HUES6 (cell line): ENCODE results near the gene ITGB6.
"Not testable (repeated sequence)": the region's sequence is repeated elsewhere in the genome, so short reads cannot be mapped to it uniquely, and the experiment has no call there.

ENCODE experiments used
- H3K27ac ChIP-seq: 2 replicates; pipeline ENCODE4 v1.7.0; 2013; ENCODE audit warnings: low read depth, mild to moderate bottlenecking, low read length, inconsistent platforms
- H3K27me3 ChIP-seq: 2 replicates; pipeline ENCODE4 v1.6.1; 2013; ENCODE audit warnings: low read length; ENCODE audit not compliant: control insufficient read depth, insufficient read depth
- H3K36me3 ChIP-seq: 2 replicates; pipeline ENCODE4 v1.6.1; 2013; ENCODE audit warnings: low read length; ENCODE audit not compliant: control insufficient read depth, insufficient read depth
- H3K4me1 ChIP-seq: 2 replicates; pipeline ENCODE4 v1.6.1; 2013; ENCODE audit warnings: low read length; ENCODE audit not compliant: control insufficient read depth, insufficient read depth
- H3K4me3 ChIP-seq: 2 replicates; pipeline ENCODE4 v1.5.1; 2013; ENCODE audit warnings: low read depth, low read length
- H3K9ac ChIP-seq: one replicate; pipeline ENCODE4 v1.6.1; 2013; ENCODE audit warnings: mild to moderate bottlenecking, low read length
- H3K9me3 ChIP-seq: 2 replicates; pipeline ENCODE4 v1.6.1; 2013; ENCODE audit warnings: low read depth, low read length; ENCODE audit not compliant: control insufficient read depth, insufficient read depth

Gene ITGB6

GRCh38 chr2:160156665-160157064 lies 43.4 kb downstream of the ITGB6 start:
- H3K4me1 ChIP-seq: peaks cover 12% of the 10 kb centered on the region; the same call in 1 of the 2 replicates
- H3K27ac ChIP-seq: no peak overlapping the region
- no peaks in the 10 kb centered on the region for H3K9me3 ChIP-seq
- H3K27me3 ChIP-seq: no peaks in the 10 kb centered on the region
- H3K9ac ChIP-seq: no peak overlapping the region
- H3K36me3 ChIP-seq: no peaks in the 10 kb centered on the region
- no peak overlapping the region for H3K4me3 ChIP-seq

GRCh38 chr2:160156100-160156499 lies 44.0 kb downstream of the ITGB6 start:
- no peak overlapping the region for H3K4me3 ChIP-seq
- no peaks in the 10 kb centered on the region for H3K27me3 ChIP-seq
- H3K4me1 ChIP-seq: peaks cover 12% of the 10 kb centered on the region; the same call in 1 of the 2 replicates
- no peaks in the 10 kb centered on the region for H3K36me3 ChIP-seq
- no peaks in the 10 kb centered on the region for H3K9me3 ChIP-seq
- H3K27ac ChIP-seq: no peak overlapping the region
- no peak overlapping the region for H3K9ac ChIP-seq

GRCh38 chr2:160148419-160148818 lies 51.7 kb downstream of the ITGB6 start:
- H3K36me3 ChIP-seq, H3K27ac ChIP-seq, H3K4me1 ChIP-seq, H3K9ac ChIP-seq, H3K4me3 ChIP-seq, H3K9me3 ChIP-seq, H3K27me3 ChIP-seq: not testable (repeated sequence)

- Histone ChIP-seq H3K9ac (no peak overlapping the region), H3K27ac (no peak overlapping the region), H3K9me3 (no peaks in the 10 kb centered on the region), H3K4me3 (no peak overlapping the region), H3K4me1 (peaks cover 8% of the 10 kb centered on the region; the same call in 1 of the 2 replicates), H3K27me3 (no peaks in the 10 kb centered on the region), H3K36me3 (no peaks in the 10 kb centered on the region)
Observed at GRCh38 chr2:160145471-160145870, 54.6 kb downstream of the ITGB6 start.

DNA sequence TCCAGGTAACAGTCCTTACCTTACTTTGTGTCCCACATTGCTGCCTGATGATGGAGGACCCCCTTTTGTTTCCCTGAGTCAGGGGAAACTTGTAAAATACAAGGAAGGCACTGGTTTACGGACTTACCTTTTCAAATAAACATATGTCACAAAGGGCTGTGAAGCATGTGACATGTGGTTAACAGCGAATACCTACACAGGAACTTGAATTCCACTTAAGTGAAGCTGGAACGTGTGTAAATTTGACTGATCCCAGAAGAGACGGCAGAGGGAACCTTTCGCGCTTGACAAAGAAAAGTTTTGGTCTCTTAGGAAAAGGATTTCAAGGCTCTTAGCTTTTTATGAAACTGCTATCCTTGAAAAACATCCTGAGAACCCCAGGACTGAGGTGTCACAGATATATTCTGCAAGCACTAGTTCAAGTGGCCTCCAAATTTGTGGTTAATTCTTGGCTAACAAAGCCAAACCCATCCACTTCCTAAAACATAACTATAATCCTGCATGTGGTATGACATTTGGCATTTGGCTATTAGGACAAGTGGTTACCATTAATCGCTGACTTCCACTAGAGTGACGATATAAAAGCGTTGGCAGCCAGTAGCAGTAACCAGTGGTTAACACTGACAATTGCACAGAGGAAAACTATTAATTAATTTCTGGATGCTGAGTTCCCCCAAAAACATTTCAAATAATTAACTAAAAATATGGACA lies 55.6 kb downstream of the ITGB6 start:
- no peak overlapping the region for H3K27ac ChIP-seq

DNA sequence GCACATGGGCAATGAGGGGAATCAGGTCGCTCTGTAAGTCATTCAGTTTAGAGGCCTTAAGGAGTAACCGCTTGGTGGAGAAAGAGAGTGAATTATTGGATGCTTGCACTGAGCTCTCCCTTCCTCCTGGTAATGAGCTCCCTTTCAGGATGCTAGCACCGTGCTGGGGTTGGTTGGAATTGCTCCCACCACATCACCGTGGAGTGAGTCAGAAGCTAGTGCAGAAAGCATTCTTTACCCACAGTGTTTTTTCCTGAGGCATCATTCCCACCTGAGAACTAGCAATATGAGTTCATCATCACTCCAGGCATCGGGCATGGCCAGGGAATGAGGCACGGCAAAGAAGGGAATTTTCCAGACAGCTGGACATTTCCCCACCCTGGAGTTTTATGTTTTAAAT lies 57.6 kb downstream of the ITGB6 start:
- H3K9ac ChIP-seq: no peak overlapping the region
- no peaks in the 10 kb centered on the region for H3K9me3 ChIP-seq
- H3K27me3 ChIP-seq: no peaks in the 10 kb centered on the region
- H3K4me3 ChIP-seq: no peak overlapping the region
- no peaks in the 10 kb centered on the region for H3K36me3 ChIP-seq
- H3K27ac ChIP-seq: no peak overlapping the region
- H3K4me1 ChIP-seq: no peaks in the 10 kb centered on the region

More for the DNA sequence above, 55.6 kb downstream of the ITGB6 start:
- no peaks in the 10 kb centered on the region for H3K36me3 ChIP-seq
- H3K9ac ChIP-seq: no peak overlapping the region
- no peak overlapping the region for H3K4me3 ChIP-seq
- no peaks in the 10 kb centered on the region for H3K9me3 ChIP-seq
- no peaks in the 10 kb centered on the region for H3K27me3 ChIP-seq
- H3K4me1 ChIP-seq: peaks cover 8% of the 10 kb centered on the region; the same call in 1 of the 2 replicates

DNA sequence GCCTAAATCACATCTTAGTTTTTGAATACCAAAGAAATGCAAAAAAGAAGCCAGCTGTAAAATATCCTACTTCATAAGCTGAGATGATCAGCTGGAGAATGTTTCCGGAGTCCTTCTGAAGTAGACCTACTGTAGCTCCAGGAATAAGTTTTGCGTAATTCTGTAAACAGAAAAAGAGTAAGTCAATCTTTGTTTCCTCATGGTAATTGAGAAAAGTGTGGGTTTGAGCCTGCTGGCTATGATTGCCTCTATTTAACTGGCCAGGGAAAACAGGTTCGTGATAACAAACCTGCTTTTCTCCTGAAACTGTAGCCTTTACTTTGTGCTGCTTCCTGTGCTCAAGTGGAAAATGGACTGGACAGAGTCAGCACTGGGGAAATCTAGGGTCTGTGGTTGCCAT lies 58.2 kb downstream of the ITGB6 start:
- no peaks in the 10 kb centered on the region for H3K4me1 ChIP-seq
- H3K9ac ChIP-seq: no peak overlapping the region
- H3K36me3 ChIP-seq: no peaks in the 10 kb centered on the region
- no peaks in the 10 kb centered on the region for H3K9me3 ChIP-seq
- H3K27me3 ChIP-seq: no peaks in the 10 kb centered on the region
- no peak overlapping the region for H3K4me3 ChIP-seq
- H3K27ac ChIP-seq: no peak overlapping the region

- Histone ChIP-seq H3K27ac (no peak overlapping the region), H3K9me3 (no peaks in the 10 kb centered on the region), H3K9ac (no peak overlapping the region), H3K27me3 (no peaks in the 10 kb centered on the region), H3K36me3 (no peaks in the 10 kb centered on the region), H3K4me3 (no peak overlapping the region), H3K4me1 (no peaks in the 10 kb centered on the region)
Observed at GRCh38 chr2:160141419-160141818, 58.7 kb downstream of the ITGB6 start.

DNA sequence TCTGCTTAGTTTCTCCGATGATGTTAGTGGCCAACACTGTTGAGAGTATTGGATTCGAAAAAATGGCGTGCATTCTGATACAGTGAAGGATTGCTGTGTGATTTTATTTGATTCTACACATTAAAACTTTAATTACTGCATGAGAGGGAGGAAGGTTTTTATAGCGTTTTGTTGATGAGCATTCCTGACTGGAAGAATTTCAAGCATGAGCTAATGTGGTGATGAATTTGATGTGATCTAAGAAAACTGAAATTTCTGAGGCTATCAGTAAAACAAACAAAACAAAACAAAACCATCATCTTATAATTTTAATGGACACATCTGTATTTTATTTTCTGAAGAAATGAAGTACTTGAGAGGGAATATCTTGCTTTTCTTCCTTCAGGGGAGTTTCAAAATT lies 59.6 kb downstream of the ITGB6 start:
- Histone ChIP-seq H3K27me3 (no peaks in the 10 kb centered on the region), H3K4me1 (no peaks in the 10 kb centered on the region), H3K27ac (no peak overlapping the region), H3K9me3 (no peaks in the 10 kb centered on the region), H3K36me3 (no peaks in the 10 kb centered on the region), H3K4me3 (no peak overlapping the region), H3K9ac (no peak overlapping the region)

DNA sequence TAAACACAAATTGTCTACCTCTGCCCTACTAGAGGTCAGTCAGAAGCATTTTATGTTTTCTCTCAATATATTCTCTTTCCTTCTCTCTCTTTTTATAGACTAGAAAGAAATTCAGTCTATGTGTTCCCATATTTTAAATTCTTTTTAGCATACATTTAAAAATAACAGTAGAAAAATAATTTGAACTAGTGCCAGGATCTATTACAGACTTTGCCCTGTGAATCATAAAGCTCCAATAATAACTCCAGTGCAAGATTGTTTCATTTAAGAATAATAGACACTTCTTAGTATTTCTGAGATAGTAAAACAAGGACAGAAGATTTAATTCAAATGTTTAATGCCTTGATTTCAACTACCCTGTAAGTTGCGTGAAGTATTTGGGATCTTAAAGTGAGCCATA lies 60.1 kb downstream of the ITGB6 start:
- no peaks in the 10 kb centered on the region for H3K27me3 ChIP-seq
- no peaks in the 10 kb centered on the region for H3K4me1 ChIP-seq
- no peak overlapping the region for H3K27ac ChIP-seq
- no peak overlapping the region for H3K4me3 ChIP-seq
- H3K36me3 ChIP-seq: no peaks in the 10 kb centered on the region
- no peak overlapping the region for H3K9ac ChIP-seq
- H3K9me3 ChIP-seq: no peaks in the 10 kb centered on the region

GRCh38 chr2:160139350-160139749 lies 60.7 kb downstream of the ITGB6 start:
- no peak overlapping the region for H3K9ac ChIP-seq
- no peaks in the 10 kb centered on the region for H3K27me3 ChIP-seq
- no peaks in the 10 kb centered on the region for H3K36me3 ChIP-seq
- H3K9me3 ChIP-seq: no peaks in the 10 kb centered on the region
- no peaks in the 10 kb centered on the region for H3K4me1 ChIP-seq
- no peak overlapping the region for H3K27ac ChIP-seq
- no peak overlapping the region for H3K4me3 ChIP-seq
